H1 (cell line): ENCODE data around the gene RIIAD1. TPM values are rescaled to one million over a fixed set of nuclear protein-coding genes. Genes with fewer than 3 reads are reported as not detected.

Source experiments
- BRCA1 ChIP-seq: IDR thresholded peaks from 2 replicates; pipeline ENCODE4 v1.6.1; 2012; ENCODE audit warnings: low read depth, low read length, improper control_type of control experiment
- CHD7 ChIP-seq: fragments of 300-600 bp; sonication (generic); IDR thresholded peaks from 2 replicates; pipeline ENCODE4 v1.7.1; 2012; ENCODE audit warnings: low read length, moderate library complexity, mild to moderate bottlenecking, inconsistent platforms; ENCODE audit not compliant: insufficient replicate concordance
- polyA plus RNA-seq, 7 experiments: library from polyadenylated mRNA; depleted of rRNA in 3 of 7; stranded (reverse) in 5 of 7; unstranded in 2 of 7; fragments of >200 nt in 5 of 7; fragments of 200-250 nt in 2 of 7; gene quantifications; 1 replicate in 5 of 7; 2 replicates in 1 of 7; 4 replicates in 1 of 7; pipeline versions ENCODE4 v1.2.1 to v1.2.3, GENCODE V29; 2011 to 2013; ENCODE audit warnings: missing spikeins in 2 of 7, mixed read lengths in 2 of 7
- total RNA-seq: library from RNA; stranded (reverse); fragmentation: NEBNext Ultra II Directional; extraction: Animal tissue kit (Norgen Biotek cat#: 25700); gene quantifications from 2 replicates; pipeline ENCODE4 v1.2.1, GENCODE V29; 2021

Gene RIIAD1
- total and polyA plus RNA-seq, 2 of the 8 experiments (the other 6 are each of a cell fraction or from before 2014, with no cell fraction given): not detected

- no peak for TF ChIP-seq CHD7
- no peak for TF ChIP-seq BRCA1
Measured at GRCh38 chr1:151684128-151684527, 37.2 kb upstream of the RIIAD1 start (continued).
